Hepatocyte (in vitro differentiated cells): ENCODE results near the gene BEAN1. TPM values are rescaled to one million over a fixed set of nuclear protein-coding genes. Genes with fewer than 3 reads are reported as not detected.

Source experiments
- DNase-seq: peaks from one replicate; pipeline ENCODE4 v3.0.0-alpha.2; 2016; ENCODE audit warnings: low spot score
- H2AFZ ChIP-seq: fragments of 200-600 bp; sonication (generic); 2 replicates; pipeline ENCODE4 v1.6.0; 2016; ENCODE audit warnings: antibody characterized with exemption, mild to moderate bottlenecking
- H3K27ac ChIP-seq: fragments of 200-600 bp; sonication (generic); 2 replicates; pipeline ENCODE4 v1.5.1; 2016; ENCODE audit warnings: mild to moderate bottlenecking
- H3K27me3 ChIP-seq: fragments of 200-600 bp; sonication (generic); 2 replicates; pipeline ENCODE4 v1.6.1; 2016
- H3K36me3 ChIP-seq: fragments of 200-600 bp; sonication (generic); replicated peaks from 2 replicates; pipeline ENCODE4 v1.5.1; 2016; ENCODE audit warnings: low read depth; ENCODE audit not compliant: insufficient read depth
- H3K4me1 ChIP-seq: fragments of 200-600 bp; sonication (generic); 2 replicates; pipeline ENCODE4 v1.5.1; 2016; ENCODE audit warnings: mild to moderate bottlenecking, moderate library complexity; ENCODE audit not compliant: insufficient read depth
- H3K4me2 ChIP-seq: fragments of 200-600 bp; sonication (generic); 2 replicates; pipeline ENCODE4 v1.6.0; 2016
- H3K4me3 ChIP-seq: fragments of 200-600 bp; sonication (generic); 2 replicates; pipeline ENCODE4 v1.5.1; 2016; ENCODE audit warnings: mild to moderate bottlenecking
- H3K79me2 ChIP-seq: fragments of 200-600 bp; sonication (generic); 2 replicates; pipeline ENCODE4 v1.6.0; 2017; ENCODE audit warnings: mild to moderate bottlenecking
- H3K9me2 ChIP-seq: fragments of 200-600 bp; sonication (generic); replicated peaks from 2 replicates; pipeline ENCODE4 v1.6.0; 2017; ENCODE audit warnings: mild to moderate bottlenecking; ENCODE audit not compliant: insufficient read depth
- H3K9me3 ChIP-seq: fragments of 200-600 bp; sonication (generic); 2 replicates; pipeline ENCODE4 v1.5.1; 2016; ENCODE audit warnings: low read depth, mild to moderate bottlenecking
- H4K20me1 ChIP-seq: fragments of 200-600 bp; sonication (generic); 2 replicates; pipeline ENCODE4 v1.6.0; 2016; ENCODE audit warnings: mild to moderate bottlenecking; ENCODE audit not compliant: insufficient read depth, poor library complexity, severe bottlenecking
- EZH2 ChIP-seq: fragments of 200-600 bp; sonication (generic); IDR thresholded peaks from 2 replicates; pipeline ENCODE4 v1.6.1; 2016; ENCODE audit warnings: antibody characterized with exemption, mild to moderate bottlenecking, borderline replicate concordance
- EZH2phosphoT487 ChIP-seq: fragments of 200-600 bp; sonication (generic); IDR thresholded peaks from one replicate; pipeline ENCODE4 v1.6.1; 2018; ENCODE audit warnings: antibody characterized with exemption, mild to moderate bottlenecking, low read depth, moderate library complexity; ENCODE audit not compliant: unreplicated experiment, severe bottlenecking
- WGBS: methylation state at CpG from one replicate; pipeline ENCODE4 v1.1.6; 2016; ENCODE audit warnings: low lambda C conversion rate; ENCODE audit errors: missing lambda C conversion rate; 5-methylcytosine and 5-hydroxymethylcytosine counted together
- polyA plus RNA-seq: library from polyadenylated mRNA; unstranded; fragments of >200 nt; fragmentation: Nextera tagmentation; extraction: Ambion mirVana; gene quantifications from 2 replicates; pipeline ENCODE4 v1.2.1, GENCODE V29; 2016
- total RNA-seq: library from RNA; depleted of rRNA; stranded (reverse); fragments of >200 nt; gene quantifications from 2 replicates; pipeline ENCODE4 v1.2.3, GENCODE V29; 2014
- TF ChIP-seq, protein P1 (sequence below): fragments of 200-600 bp; sonication (generic); IDR thresholded peaks from 2 replicates; pipeline ENCODE4 v1.5.1; 2016; ENCODE audit warnings: antibody characterized with exemption, mild to moderate bottlenecking; ENCODE audit not compliant: poor library complexity

BEAN1 gene
- total and polyA plus RNA-seq, 2 experiments from 2014 or later: 0.63 to 1.8 TPM

DNA sequence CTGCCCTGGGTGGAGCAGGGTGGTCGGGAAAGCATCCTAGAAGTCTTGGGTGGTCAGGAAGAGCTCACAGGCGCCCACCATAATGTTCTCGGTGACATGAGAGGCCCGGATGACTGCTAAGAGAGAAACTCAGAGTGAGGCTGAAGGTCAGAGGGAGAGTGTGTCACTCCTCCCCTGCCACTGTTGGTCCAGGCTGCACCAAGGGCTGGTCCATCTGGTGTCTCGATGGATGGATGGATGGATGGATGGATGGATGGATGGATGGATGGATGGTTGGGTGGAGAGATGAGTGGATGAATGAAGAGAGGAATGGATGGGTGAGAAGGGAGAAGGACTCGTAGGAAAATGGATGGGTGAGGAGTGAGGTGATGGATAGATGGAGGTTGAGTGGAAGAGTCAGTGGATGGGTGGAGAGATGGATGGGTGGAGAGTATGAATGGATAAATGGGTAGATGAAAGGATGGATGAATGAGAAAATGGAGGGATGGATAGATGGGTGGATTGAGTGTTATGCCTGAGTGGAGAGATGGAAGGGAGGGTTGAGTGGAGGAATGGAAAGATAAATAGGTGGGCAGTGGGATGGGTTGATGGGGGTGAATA, 43.0 kb downstream of the BEAN1 start:
- Histone ChIP-seq H3K9me3 (no peaks in the 10 kb centered on the region), H3K27ac (no peak overlapping the region), H2AFZ (no peak overlapping the region), H3K36me3 (no peaks in the 10 kb centered on the region), H3K4me3 (no peak overlapping the region), H4K20me1 (no peaks in the 10 kb centered on the region), H3K4me2 (no peak overlapping the region), H3K4me1 (no peaks in the 10 kb centered on the region), H3K9me2 (no peaks in the 10 kb centered on the region), H3K27me3 (no peaks in the 10 kb centered on the region), H3K79me2 (no peaks in the 10 kb centered on the region)
- TF ChIP-seq EZH2 (no peak), EZH2phosphoT487 (no peak)
- TF ChIP-seq, protein P1, sequence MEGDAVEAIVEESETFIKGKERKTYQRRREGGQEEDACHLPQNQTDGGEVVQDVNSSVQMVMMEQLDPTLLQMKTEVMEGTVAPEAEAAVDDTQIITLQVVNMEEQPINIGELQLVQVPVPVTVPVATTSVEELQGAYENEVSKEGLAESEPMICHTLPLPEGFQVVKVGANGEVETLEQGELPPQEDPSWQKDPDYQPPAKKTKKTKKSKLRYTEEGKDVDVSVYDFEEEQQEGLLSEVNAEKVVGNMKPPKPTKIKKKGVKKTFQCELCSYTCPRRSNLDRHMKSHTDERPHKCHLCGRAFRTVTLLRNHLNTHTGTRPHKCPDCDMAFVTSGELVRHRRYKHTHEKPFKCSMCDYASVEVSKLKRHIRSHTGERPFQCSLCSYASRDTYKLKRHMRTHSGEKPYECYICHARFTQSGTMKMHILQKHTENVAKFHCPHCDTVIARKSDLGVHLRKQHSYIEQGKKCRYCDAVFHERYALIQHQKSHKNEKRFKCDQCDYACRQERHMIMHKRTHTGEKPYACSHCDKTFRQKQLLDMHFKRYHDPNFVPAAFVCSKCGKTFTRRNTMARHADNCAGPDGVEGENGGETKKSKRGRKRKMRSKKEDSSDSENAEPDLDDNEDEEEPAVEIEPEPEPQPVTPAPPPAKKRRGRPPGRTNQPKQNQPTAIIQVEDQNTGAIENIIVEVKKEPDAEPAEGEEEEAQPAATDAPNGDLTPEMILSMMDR: no peak
- no peak for DNase-seq
- 90% methylated on average over 6 of the region's 6 CpGs for WGBS

DNA sequence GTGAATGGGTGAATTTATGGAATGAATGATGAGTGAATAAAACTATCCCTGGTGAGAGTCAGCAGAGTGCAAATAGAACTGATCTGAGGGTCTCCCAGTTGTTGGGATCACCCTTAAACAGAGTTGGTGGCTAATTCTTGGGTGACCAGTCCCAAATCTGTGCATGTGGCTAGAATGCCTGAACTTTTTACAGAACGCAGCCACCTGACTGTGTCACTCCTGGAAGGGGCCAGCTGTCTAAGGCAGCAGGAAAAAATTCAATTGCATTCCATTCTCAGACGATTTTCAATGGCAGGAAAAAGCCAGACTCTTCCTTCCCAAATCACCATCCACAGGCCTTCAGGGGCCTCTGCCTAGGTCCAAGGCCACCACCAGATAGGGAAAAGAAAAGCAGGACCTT, 43.5 kb downstream of the BEAN1 start:
- Histone ChIP-seq H2AFZ (no peak overlapping the region), H3K9me2 (no peaks in the 10 kb centered on the region), H3K79me2 (no peaks in the 10 kb centered on the region), H3K4me1 (no peaks in the 10 kb centered on the region), H3K4me3 (no peak overlapping the region), H4K20me1 (no peaks in the 10 kb centered on the region), H3K36me3 (no peaks in the 10 kb centered on the region), H3K9me3 (no peaks in the 10 kb centered on the region), H3K4me2 (no peak overlapping the region), H3K27ac (no peak overlapping the region), H3K27me3 (no peaks in the 10 kb centered on the region)
- no peak for DNase-seq
- TF ChIP-seq, protein P1: no peak
- TF ChIP-seq EZH2 (no peak), EZH2phosphoT487 (no peak)
- 54% methylated on average over 2 of the region's 2 CpGs for WGBS

DNA sequence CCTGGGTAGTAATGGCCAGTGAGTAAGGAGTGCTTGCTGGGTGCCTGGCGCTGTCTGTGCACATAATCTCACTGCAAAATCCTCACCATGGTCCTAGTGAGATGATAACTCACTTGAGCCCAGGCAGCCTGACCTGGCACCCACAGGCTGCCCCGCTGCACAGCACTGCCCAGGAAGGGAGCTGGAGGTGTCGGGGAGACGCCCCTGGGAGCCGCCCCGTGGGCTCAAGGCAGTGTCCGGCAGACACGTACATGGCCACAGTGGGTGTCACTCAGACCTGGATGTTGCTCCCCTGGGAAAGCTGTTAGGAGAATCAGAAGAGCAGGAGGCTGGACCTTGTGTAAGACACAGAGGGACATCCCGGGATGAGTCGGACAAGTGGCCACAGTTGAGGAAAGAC, 44.2 kb downstream of the BEAN1 start:
- TF ChIP-seq EZH2: no peak
- TF ChIP-seq, protein P1: no peak
- DNase-seq: no peak
- H3K9me2 ChIP-seq: no peaks in the 10 kb centered on the region
- H3K4me3 ChIP-seq: no peak overlapping the region
- 94% methylated on average over 10 of the region's 10 CpGs for WGBS
- H3K9me3 ChIP-seq: no peaks in the 10 kb centered on the region
- no peak overlapping the region for H3K4me2 ChIP-seq
- no peaks in the 10 kb centered on the region for H4K20me1 ChIP-seq
- H3K4me1 ChIP-seq: no peaks in the 10 kb centered on the region
- no peaks in the 10 kb centered on the region for H3K27me3 ChIP-seq
- H3K36me3 ChIP-seq: no peaks in the 10 kb centered on the region
- H3K27ac ChIP-seq: no peak overlapping the region
- no peak overlapping the region for H2AFZ ChIP-seq
- H3K79me2 ChIP-seq: no peaks in the 10 kb centered on the region
